Peyer's patch (tissue), 4 donors: ENCODE results near the gene RILPL1.

Source experiments
- CTCF ChIP-seq, 6 experiments: fragments of 450-650 bp in 4 of 6; fragments of 200-600 bp in 2 of 6; sonication (generic) in 1 of 6; IDR thresholded peaks; one replicate each; pipeline ENCODE4 v1.5.1; 2017 to 2019; ENCODE audit warnings: antibody characterized with exemption in 6 of 6, mild to moderate bottlenecking in 3 of 6, moderate library complexity in 1 of 6
- POLR2A ChIP-seq, 2 donors: fragments of 450-650 bp; IDR thresholded peaks; one replicate each; pipeline ENCODE4 v1.5.1; 2017; ENCODE audit warnings: antibody characterized with exemption in 2 of 2, mild to moderate bottlenecking in 2 of 2, moderate library complexity in 2 of 2

GRCh38 chr12:123526542-123527080, 6.9 kb downstream of the RILPL1 start:
- TF ChIP-seq CTCF (IDR thresholded peaks at IDR 0.05) (no peak), POLR2A (IDR thresholded peaks at IDR 0.05) (no peak)
